Measurements from ENCODE around the gene ARL8B.

DNA sequence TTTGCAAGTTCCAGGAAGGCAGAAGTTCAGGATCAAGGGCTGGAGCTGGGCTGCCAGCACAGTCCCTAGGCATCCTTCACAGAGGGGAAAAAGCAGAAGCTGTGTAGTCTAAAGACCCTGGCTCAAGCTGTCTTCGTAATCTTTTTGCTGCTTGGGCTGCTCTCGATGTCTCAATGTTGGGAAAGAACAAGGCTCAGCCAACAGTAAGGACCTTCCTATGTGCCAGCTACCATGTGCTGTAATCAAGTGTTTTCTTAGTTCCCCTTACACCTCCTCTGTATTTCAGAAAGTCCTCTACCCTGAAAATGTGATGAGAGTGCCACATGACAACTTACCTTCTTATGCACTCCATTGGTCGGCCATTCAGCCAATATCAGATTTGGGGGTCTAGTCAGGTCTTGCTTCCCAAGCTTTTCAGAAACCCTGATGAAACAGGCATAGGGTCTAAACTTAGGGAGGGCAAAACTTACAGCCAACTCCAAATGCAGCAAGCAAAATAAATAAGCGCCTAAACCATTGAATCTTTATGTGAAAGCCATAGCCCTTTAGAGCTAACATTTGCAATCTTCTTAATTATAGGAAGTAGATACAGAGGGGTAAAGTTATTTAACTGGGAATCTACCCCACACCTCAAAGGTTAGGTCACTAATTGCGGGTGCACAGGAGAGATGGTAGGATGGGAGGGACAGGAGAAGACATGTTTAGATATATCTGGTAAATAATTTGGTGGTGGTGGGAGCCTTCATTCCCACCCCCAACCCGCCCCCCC is 64.2 kb downstream of the ARL8B start:
- TF ChIP-seq CTCF (conservative IDR thresholded peaks at IDR 0.05; ENCODE audit: low read depth, low read length), result no peak
- no peak for TF ChIP-seq EZH2 (IDR thresholded peaks at IDR 0.05; ENCODE audit: low read length, unreplicated experiment)
- no peak for TF ChIP-seq EZH2phosphoT487 (IDR thresholded peaks at IDR 0.05; ENCODE audit: borderline replicate concordance, low read length)

Measured in PC-3 (cell line).